ENCODE measurements around the gene ATP5PO. TPM values are rescaled to one million over a fixed set of nuclear protein-coding genes. Genes with fewer than 3 reads are reported as not detected.

The ATP5PO gene
- total RNA-seq, 1 donor from 2014 or later = 100 TPM

GRCh38 chr21:33938381-33938780 is 22.8 kb upstream of the ATP5PO start:
- TF ChIP-seq CTCF (IDR thresholded peaks at IDR 0.05) = no peak
- H3K4me1 ChIP-seq = peaks cover 13% of the 10 kb centered on the region

GRCh38 chr21:33937931-33938339 is 22.3 kb upstream of the ATP5PO start:
- H3K27me3 ChIP-seq (ENCODE audit: low read depth) = no peaks in the 10 kb centered on the region
- TF ChIP-seq CTCF (IDR thresholded peaks at IDR 0.05) = no peak
- no peak overlapping the region for H3K4me3 ChIP-seq
- peaks cover 13% of the 10 kb centered on the region for H3K4me1 ChIP-seq
- intact Hi-C loops (cut with DNase I) = no loop called here
- DNase-seq (no peak), ATAC-seq (peak in 1 of 2 donors; percentile 58)
- no peaks in the 10 kb centered on the region for H3K36me3 ChIP-seq
- peak overlapping the region; percentile 37 for H3K27ac ChIP-seq
- peaks cover 2% of the 10 kb centered on the region for H3K9me3 ChIP-seq

More at GRCh38 chr21:33938381-33938780, 22.8 kb upstream of the ATP5PO start:
- no peak overlapping the region for H3K27ac ChIP-seq
- no peak overlapping the region for H3K4me3 ChIP-seq
- no peaks in the 10 kb centered on the region for H3K36me3 ChIP-seq
- DNase-seq (no peak), ATAC-seq (no peak)
- intact Hi-C loops (cut with DNase I) = no loop called here
- H3K9me3 ChIP-seq = peaks cover 2% of the 10 kb centered on the region
- no peaks in the 10 kb centered on the region for H3K27me3 ChIP-seq (ENCODE audit: low read depth)

- H3K4me1 ChIP-seq = peaks cover 18% of the 10 kb centered on the region
- ATAC-seq (no peak), DNase-seq (no peak)
- peak overlapping the region; percentile 37 for H3K27ac ChIP-seq
- H3K27me3 ChIP-seq (ENCODE audit: low read depth) = no peaks in the 10 kb centered on the region
- H3K9me3 ChIP-seq = peaks cover 2% of the 10 kb centered on the region
- no peaks in the 10 kb centered on the region for H3K36me3 ChIP-seq
- no peak for TF ChIP-seq CTCF (IDR thresholded peaks at IDR 0.05)
- no peak overlapping the region for H3K4me3 ChIP-seq
- intact Hi-C loops (cut with DNase I) = no loop called here
Observed at GRCh38 chr21:33937146-33937545, 21.5 kb upstream of the ATP5PO start.

GRCh38 chr21:33936301-33937038 is 20.9 kb upstream of the ATP5PO start:
- ATAC-seq (peak; percentile 69 to 78), DNase-seq (no peak)
- Histone ChIP-seq H3K36me3 (no peaks in the 10 kb centered on the region), H3K4me1 (peaks cover 18% of the 10 kb centered on the region), H3K4me3 (no peak overlapping the region), H3K9me3 (peaks cover 2% of the 10 kb centered on the region), H3K27me3 (ENCODE audit: low read depth) (no peaks in the 10 kb centered on the region), H3K27ac (peak overlapping the region; percentile 37)
- no peak for TF ChIP-seq CTCF (IDR thresholded peaks at IDR 0.05)
- intact Hi-C loops (cut with DNase I) = no loop called here

- H3K4me1 ChIP-seq = peaks cover 18% of the 10 kb centered on the region
- ATAC-seq = no peak
- H3K9me3 ChIP-seq = no peaks in the 10 kb centered on the region
- no peak overlapping the region for H3K27ac ChIP-seq
- no peak for TF ChIP-seq CTCF (IDR thresholded peaks at IDR 0.05)
- peak overlapping the region; percentile 53 for H3K4me3 ChIP-seq
- no peaks in the 10 kb centered on the region for H3K27me3 ChIP-seq (ENCODE audit: low read depth)
- no peaks in the 10 kb centered on the region for H3K36me3 ChIP-seq
- no peak for DNase-seq
- intact Hi-C loops (cut with DNase I) = no loop called here
Observed at GRCh38 chr21:33932731-33933130, 17.1 kb upstream of the ATP5PO start.

Measured in lower lobe of right lung (tissue), 2 donors.